ENCODE results near the gene FES. TPM values are rescaled to one million over a fixed set of nuclear protein-coding genes. Genes with fewer than 3 reads are reported as not detected.

The FES gene
- total RNA-seq, 1 donor: 17.3 TPM

DNA sequence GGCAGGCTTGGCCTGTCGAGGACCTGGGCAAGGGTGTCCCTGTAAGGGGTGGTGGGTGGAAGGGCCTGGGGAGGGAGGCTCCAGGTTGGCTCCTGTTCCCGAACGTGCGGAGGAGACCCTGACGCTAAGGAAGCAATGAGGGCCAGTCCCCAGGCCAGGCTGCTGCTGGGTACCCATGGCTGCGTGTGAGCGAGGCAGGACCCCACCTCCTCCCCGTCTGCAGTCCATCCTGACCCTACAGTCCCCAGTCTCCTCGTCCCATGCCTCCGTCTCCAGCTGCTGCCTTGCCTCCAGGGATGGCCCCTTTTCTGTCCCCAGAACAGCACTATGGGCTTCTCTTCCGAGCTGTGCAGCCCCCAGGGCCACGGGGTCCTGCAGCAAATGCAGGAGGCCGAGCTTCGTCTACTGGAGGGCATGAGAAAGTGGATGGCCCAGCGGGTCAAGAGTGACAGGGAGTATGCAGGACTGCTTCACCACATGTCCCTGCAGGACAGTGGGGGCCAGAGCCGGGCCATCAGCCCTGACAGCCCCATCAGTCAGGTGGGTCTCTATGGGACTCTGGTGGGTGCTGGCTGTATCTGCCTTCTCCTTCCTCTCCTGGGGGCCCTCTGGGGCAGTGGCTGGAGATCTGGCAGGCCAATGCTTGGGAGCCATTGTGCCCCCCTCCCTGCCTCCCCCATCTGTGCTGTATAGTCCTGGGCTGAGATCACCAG, 571 bp downstream of the FES start:
- H3K4me3 ChIP-seq (ENCODE audit: low read depth, low read length): peak overlapping the region; percentile 62
- DNase-seq (ENCODE audit: low read depth): no peak
- TF ChIP-seq CTCF (IDR thresholded peaks at IDR 0.05; ENCODE audit: insufficient read depth, low read depth, low read length): no peak

DNA sequence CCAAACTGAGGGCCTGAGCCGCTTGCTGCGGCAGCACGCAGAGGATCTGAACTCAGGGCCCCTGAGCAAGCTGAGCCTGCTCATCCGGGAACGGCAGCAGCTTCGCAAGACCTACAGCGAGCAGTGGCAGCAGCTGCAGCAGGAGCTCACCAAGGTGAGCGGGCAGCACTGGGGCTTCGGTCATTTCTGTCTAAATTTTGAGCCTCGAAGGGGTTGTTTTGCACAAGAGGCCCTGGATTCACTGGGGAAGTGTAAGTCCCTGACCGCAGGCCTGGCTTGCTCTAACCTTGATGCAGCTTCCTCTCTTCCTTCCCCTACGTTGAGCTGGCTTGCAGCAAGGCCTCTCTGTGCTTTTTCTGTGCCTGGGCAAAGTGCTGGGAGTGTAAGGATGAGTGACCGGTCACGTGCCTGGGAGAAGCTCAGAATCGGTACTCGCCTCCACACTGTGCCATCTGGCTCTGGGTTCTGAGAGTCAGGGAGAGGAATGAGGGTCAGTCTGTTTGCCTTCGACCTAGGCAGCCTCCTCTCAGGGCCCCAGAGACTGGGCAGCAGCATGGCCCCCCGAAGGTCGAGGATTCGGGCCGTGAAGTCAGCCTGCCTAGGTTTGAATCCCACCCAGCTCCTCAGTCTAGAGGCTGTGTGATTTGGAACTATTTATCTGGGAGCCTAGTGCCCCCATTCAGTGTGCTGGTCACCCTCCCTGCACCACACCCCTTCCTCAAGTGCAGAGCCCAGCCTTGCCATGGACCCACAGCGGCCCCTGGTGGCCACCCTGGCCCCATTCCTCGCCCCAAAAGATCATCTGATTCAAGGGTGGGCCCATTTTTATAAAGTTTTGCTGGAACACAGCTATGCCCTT, 1.4 kb downstream of the FES start:
- DNase-seq (ENCODE audit: low read depth): peak; percentile 70
- peak; percentile 98 for TF ChIP-seq CTCF (IDR thresholded peaks at IDR 0.05; ENCODE audit: insufficient read depth, low read depth, low read length)
- no peak overlapping the region for H3K4me3 ChIP-seq (ENCODE audit: low read depth, low read length)

DNA sequence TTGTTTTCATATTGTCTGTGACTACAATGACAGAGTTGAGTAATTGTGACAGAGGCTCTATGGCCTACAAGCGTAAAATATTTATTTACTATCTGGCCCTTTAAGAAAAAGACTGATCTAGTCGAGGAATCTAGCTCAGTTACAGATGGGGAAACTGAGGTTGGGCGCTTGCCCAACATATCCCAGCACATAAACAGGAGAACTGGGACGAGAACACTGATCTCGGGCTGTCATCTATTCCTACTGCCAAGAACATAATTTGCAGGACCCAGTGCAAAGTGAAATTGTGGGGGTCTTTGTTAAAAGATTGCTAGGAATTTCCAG, 1.9 kb downstream of the FES start:
- no peak for DNase-seq (ENCODE audit: low read depth)
- no peak overlapping the region for H3K4me3 ChIP-seq (ENCODE audit: low read depth, low read length)
- no peak for TF ChIP-seq CTCF (IDR thresholded peaks at IDR 0.05; ENCODE audit: insufficient read depth, low read depth, low read length)

DNA sequence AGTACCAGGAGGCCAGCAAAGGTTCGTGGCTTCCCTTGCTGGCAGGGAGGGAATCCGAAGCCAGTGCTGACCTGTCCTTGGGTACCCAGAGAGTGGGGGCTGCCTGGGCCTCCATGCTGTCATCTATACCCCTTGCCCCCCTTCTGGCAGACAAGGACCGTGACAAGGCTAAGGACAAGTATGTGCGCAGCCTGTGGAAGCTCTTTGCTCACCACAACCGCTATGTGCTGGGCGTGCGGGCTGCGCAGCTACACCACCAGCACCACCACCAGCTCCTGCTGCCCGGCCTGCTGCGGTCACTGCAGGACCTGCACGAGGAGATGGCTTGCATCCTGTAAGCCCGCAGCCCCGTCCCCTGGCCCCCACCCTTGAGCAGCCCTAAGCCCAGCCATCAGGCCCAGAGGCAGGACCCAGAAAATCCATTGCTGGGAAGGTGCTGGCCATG, 2.8 kb downstream of the FES start:
- no peak for DNase-seq (ENCODE audit: low read depth)
- no peak for TF ChIP-seq CTCF (IDR thresholded peaks at IDR 0.05; ENCODE audit: insufficient read depth, low read depth, low read length)

DNA sequence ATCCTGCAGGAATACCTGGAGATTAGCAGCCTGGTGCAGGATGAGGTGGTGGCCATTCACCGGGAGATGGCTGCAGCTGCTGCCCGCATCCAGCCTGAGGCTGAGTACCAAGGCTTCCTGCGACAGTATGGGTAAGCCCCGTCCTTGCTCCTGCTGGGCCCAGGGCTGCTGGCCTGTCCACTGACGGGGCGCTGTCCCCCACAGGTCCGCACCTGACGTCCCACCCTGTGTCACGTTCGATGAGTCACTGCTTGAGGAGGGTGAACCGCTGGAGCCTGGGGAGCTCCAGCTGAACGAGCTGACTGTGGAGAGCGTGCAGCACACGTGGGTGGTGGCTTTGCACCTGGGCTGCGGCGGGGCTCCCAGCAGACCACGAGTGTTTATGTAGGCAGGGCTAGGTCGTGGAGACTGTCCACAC, 5.0 kb downstream of the FES start:
- TF ChIP-seq CTCF (IDR thresholded peaks at IDR 0.05; ENCODE audit: insufficient read depth, low read depth, low read length): no peak
- H3K4me3 ChIP-seq (ENCODE audit: low read depth, low read length): no peak overlapping the region
- DNase-seq (ENCODE audit: low read depth): no peak

More for the DNA sequence above, 2.8 kb downstream of the FES start:
- no peak overlapping the region for H3K4me3 ChIP-seq (ENCODE audit: low read depth, low read length)

DNA sequence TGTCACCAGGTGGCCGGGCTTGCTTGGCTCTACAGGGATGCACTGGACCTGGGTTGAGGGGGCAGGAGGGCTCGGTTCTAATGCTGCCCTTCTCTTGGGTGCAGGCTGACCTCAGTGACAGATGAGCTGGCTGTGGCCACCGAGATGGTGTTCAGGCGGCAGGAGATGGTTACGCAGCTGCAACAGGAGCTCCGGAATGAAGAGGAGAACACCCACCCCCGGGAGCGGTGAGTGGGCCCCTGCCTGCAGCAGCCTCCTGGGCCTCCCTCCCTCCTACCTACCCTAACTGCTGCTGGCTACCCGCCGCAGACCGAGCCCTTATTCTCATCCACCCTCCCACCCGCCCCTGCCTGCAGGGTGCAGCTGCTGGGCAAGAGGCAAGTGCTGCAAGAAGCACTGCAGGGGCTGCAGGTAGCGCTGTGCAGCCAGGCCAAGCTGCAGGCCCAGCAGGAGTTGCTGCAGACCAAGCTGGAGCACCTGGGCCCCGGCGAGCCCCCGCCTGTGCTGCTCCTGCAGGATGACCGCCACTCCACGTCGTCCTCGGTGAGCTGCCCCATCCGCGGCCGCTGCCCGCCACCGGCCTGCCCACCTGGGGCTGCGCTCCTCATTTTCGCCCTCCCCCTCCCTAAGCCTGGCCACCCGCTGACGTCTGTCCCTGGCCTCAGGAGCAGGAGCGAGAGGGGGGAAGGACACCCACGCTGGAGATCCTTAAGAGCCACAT, 5.6 kb downstream of the FES start:
- no peak overlapping the region for H3K4me3 ChIP-seq (ENCODE audit: low read depth, low read length)
- no peak for TF ChIP-seq CTCF (IDR thresholded peaks at IDR 0.05; ENCODE audit: insufficient read depth, low read depth, low read length)
- DNase-seq (ENCODE audit: low read depth): no peak

All from fibroblast of villous mesenchyme (primary cell).